ENCODE data around the gene EFCAB8. TPM values are rescaled to one million over a fixed set of nuclear protein-coding genes. Genes with fewer than 3 reads are reported as not detected.

The EFCAB8 gene
- total RNA-seq, 2 experiments from 2014 or later: not detected

DNA sequence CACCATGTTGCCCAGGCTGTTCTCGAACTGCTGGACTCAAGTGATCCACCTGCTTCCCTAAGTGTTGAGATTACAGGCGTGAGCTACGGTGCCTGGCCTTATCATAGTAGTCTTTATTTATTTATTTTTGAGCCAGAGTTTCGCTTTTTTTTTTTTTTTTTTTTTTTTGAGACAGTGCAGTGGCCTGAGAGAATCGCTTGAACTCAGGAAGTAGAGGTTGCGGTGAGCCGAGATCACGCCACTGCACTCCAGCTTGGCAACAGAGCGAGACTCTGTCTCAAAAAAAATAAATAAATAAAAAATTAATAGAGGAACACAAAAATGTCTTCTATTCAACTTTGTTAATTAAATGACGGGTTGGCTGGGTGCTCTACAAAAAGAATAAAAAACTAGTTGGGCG lies 26.1 kb upstream of the EFCAB8 start:
- Histone ChIP-seq H4K20me1 (ENCODE audit: insufficient read depth, low read length) (peaks cover 9% of the 10 kb centered on the region; the same call in 1 of the 2 replicates), H3K4me1 (ENCODE audit: insufficient read depth, low read length, poor library complexity, severe bottlenecking) (no peaks in the 10 kb centered on the region), H3K9me2 (ENCODE audit: insufficient read depth, low read length) (no peaks in the 10 kb centered on the region), H3K4me3 (ENCODE audit: low read depth, low read length, poor library complexity, severe bottlenecking) (no peak overlapping the region), H3K36me3 (ENCODE audit: insufficient read depth, low read length) (peaks cover 96% of the 10 kb centered on the region), H3K9me3 (ENCODE audit: low read length) (no peaks in the 10 kb centered on the region), H2AFZ (ENCODE audit: low read length) (no peak overlapping the region), H3K79me2 (ENCODE audit: insufficient read depth, low read depth, low read length) (peaks cover 86% of the 10 kb centered on the region), H3K4me2 (ENCODE audit: low read length) (no peak overlapping the region), H3K27ac (ENCODE audit: low read depth, low read length, poor library complexity, severe bottlenecking) (no peak overlapping the region)
- intact Hi-C loops (cut with micrococcal nuclease; ENCODE audit: unreplicated experiment): no loop called here
- ChIA-PET POLR2A (interaction anchor here (0.6 kb wide), 1 partner anchor 53 kb away, joined by 3 read pairs; no protein-coding TSS in a partner anchor), CTCF (ENCODE audit: unreplicated experiment) (no interaction called here)
- BruUV-seq (replicated peaks): no TSS peak
- TF ChIP-seq, protein P1, sequence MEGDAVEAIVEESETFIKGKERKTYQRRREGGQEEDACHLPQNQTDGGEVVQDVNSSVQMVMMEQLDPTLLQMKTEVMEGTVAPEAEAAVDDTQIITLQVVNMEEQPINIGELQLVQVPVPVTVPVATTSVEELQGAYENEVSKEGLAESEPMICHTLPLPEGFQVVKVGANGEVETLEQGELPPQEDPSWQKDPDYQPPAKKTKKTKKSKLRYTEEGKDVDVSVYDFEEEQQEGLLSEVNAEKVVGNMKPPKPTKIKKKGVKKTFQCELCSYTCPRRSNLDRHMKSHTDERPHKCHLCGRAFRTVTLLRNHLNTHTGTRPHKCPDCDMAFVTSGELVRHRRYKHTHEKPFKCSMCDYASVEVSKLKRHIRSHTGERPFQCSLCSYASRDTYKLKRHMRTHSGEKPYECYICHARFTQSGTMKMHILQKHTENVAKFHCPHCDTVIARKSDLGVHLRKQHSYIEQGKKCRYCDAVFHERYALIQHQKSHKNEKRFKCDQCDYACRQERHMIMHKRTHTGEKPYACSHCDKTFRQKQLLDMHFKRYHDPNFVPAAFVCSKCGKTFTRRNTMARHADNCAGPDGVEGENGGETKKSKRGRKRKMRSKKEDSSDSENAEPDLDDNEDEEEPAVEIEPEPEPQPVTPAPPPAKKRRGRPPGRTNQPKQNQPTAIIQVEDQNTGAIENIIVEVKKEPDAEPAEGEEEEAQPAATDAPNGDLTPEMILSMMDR (conservative IDR thresholded peaks at IDR 0.05; ENCODE audit: low read length): no peak
- no peak for TF ChIP-seq EZH2phosphoT487 (IDR thresholded peaks at IDR 0.05; ENCODE audit: borderline replicate concordance, low read depth, low read length)
- DNase-seq (ENCODE audit: low spot score): no peak

DNA sequence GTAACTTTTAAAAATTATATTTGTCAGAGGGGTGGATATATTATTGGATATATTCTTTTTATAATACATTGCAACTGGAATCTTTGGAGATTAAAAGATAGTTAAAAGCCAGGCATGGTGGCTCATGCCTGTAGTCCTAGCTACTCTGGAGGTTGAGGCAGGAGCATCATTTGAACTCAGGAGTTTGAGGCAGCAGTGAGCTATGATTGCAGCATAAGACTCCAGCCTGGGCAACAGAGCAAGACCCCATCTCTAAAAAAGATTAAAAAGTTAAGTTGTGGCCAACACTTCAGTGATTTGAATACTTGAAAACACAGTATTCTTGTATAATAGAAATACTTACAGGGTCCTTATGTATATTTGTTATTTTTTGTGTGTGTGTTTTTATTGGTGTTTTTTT lies 23.8 kb upstream of the EFCAB8 start:
- no peaks in the 10 kb centered on the region for H3K9me3 ChIP-seq (ENCODE audit: low read length)
- no peak for DNase-seq (ENCODE audit: low spot score)
- 0 out of 2 replicates have a peak, but pooled peaks cover 11% of the 10 kb centered on the region for H4K20me1 ChIP-seq (ENCODE audit: insufficient read depth, low read length)
- no peak overlapping the region for H2AFZ ChIP-seq (ENCODE audit: low read length)
- peaks cover 63% of the 10 kb centered on the region; the same call in 1 of the 2 replicates for H3K79me2 ChIP-seq (ENCODE audit: insufficient read depth, low read depth, low read length)
- H3K9me2 ChIP-seq (ENCODE audit: insufficient read depth, low read length): no peaks in the 10 kb centered on the region
- ChIA-PET CTCF (ENCODE audit: unreplicated experiment) (no interaction called here), POLR2A (interaction anchor here (0.6 kb wide), 1 partner anchor 23 kb away, joined by 4 read pairs; no protein-coding TSS in a partner anchor)
- BruUV-seq (replicated peaks): no TSS peak
- no peak overlapping the region for H3K27ac ChIP-seq (ENCODE audit: low read depth, low read length, poor library complexity, severe bottlenecking)
- H3K36me3 ChIP-seq (ENCODE audit: insufficient read depth, low read length): peaks cover 96% of the 10 kb centered on the region
- no peak overlapping the region for H3K4me3 ChIP-seq (ENCODE audit: low read depth, low read length, poor library complexity, severe bottlenecking)
- intact Hi-C loops (cut with micrococcal nuclease; ENCODE audit: unreplicated experiment): no loop called here
- no peaks in the 10 kb centered on the region for H3K4me1 ChIP-seq (ENCODE audit: insufficient read depth, low read length, poor library complexity, severe bottlenecking)
- no peak overlapping the region for H3K4me2 ChIP-seq (ENCODE audit: low read length)
- no peak for TF ChIP-seq EZH2phosphoT487 (IDR thresholded peaks at IDR 0.05; ENCODE audit: borderline replicate concordance, low read depth, low read length)
- TF ChIP-seq, protein P1 (conservative IDR thresholded peaks at IDR 0.05; ENCODE audit: low read length): no peak

DNA sequence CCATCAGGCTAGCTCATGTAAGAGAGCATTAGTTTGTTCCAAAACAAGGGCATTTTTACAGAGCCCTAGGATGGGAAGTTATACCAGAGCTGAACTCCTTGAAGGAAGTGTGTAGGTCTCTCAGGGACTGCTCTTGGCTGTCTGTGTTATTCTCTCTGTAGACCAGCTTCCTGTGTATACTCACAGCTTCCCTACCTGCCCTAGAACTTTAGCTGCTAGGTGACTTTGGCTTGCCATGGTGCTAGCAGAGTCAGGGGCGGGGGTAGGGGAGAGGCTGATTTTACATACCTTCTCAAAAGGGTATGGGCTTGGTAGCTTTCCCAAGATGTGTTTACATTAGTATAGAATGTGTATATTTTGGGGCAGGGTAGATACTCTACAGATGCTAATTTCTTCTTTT lies 21.6 kb upstream of the EFCAB8 start:
- Histone ChIP-seq H3K4me1 (ENCODE audit: insufficient read depth, low read length, poor library complexity, severe bottlenecking) (no peaks in the 10 kb centered on the region), H3K27ac (ENCODE audit: low read depth, low read length, poor library complexity, severe bottlenecking) (no peak overlapping the region), H3K9me2 (ENCODE audit: insufficient read depth, low read length) (no peaks in the 10 kb centered on the region), H3K79me2 (ENCODE audit: insufficient read depth, low read depth, low read length) (peaks cover 44% of the 10 kb centered on the region; the same call in 1 of the 2 replicates), H2AFZ (ENCODE audit: low read length) (no peak overlapping the region), H4K20me1 (ENCODE audit: insufficient read depth, low read length) (0 out of 2 replicates have a peak, but pooled peaks cover 11% of the 10 kb centered on the region), H3K36me3 (ENCODE audit: insufficient read depth, low read length) (peaks cover 92% of the 10 kb centered on the region), H3K4me2 (ENCODE audit: low read length) (no peak overlapping the region), H3K9me3 (ENCODE audit: low read length) (no peaks in the 10 kb centered on the region), H3K4me3 (ENCODE audit: low read depth, low read length, poor library complexity, severe bottlenecking) (no peak overlapping the region)
- ChIA-PET POLR2A (no interaction called here), CTCF (ENCODE audit: unreplicated experiment) (no interaction called here)
- no TSS peak for BruUV-seq (replicated peaks)
- intact Hi-C loops (cut with micrococcal nuclease; ENCODE audit: unreplicated experiment): no loop called here
- TF ChIP-seq, protein P1 (conservative IDR thresholded peaks at IDR 0.05; ENCODE audit: low read length): no peak
- no peak for TF ChIP-seq EZH2phosphoT487 (IDR thresholded peaks at IDR 0.05; ENCODE audit: borderline replicate concordance, low read depth, low read length)
- DNase-seq (ENCODE audit: low spot score): no peak

Data from OCI-LY7 (cell line).